GM23338 (cell line): ENCODE measurements around the gene GPR22.

Source experiments
- CREB1 ChIP-seq: fragments of 250-450 bp; sonication (Bioruptor Pico); IDR thresholded peaks from 2 replicates; pipeline ENCODE4 v1.5.0; 2020; ENCODE audit warnings: low read depth, mild to moderate bottlenecking, moderate library complexity
- CTCF ChIP-seq, 2 experiments: fragments of 200-600 bp in 1 of 2; sonication (generic) in 1 of 2; conservative IDR thresholded peaks; 2 replicates each; pipeline versions ENCODE4 v1.5.1 to v1.6.1; 2016 to 2017; ENCODE audit warnings: antibody characterized with exemption in 2 of 2, low read depth in 2 of 2, mild to moderate bottlenecking in 2 of 2, moderate library complexity in 1 of 2
- EZH2 ChIP-seq: fragments of 200-600 bp; sonication (generic); IDR thresholded peaks from one replicate; pipeline ENCODE4 v1.8.0; 2017; ENCODE audit warnings: antibody characterized with exemption, mild to moderate bottlenecking, low read depth; ENCODE audit not compliant: unreplicated experiment
- EZH2phosphoT487 ChIP-seq: fragments of 200-600 bp; sonication (generic); IDR thresholded peaks from one replicate; pipeline ENCODE4 v1.8.1; 2018; ENCODE audit warnings: antibody characterized with exemption; ENCODE audit not compliant: unreplicated experiment
- JUNB ChIP-seq: IDR thresholded peaks from one replicate; pipeline ENCODE4 v1.6.1; 2016; ENCODE audit warnings: antibody characterized with exemption; ENCODE audit not compliant: unreplicated experiment
- NANOG ChIP-seq: IDR thresholded peaks from 2 replicates; pipeline ENCODE4 v1.6.1; 2016; ENCODE audit warnings: antibody characterized with exemption, borderline replicate concordance
- POLR2AphosphoS5 ChIP-seq: IDR thresholded peaks from 2 replicates; pipeline ENCODE4 v1.6.1; 2016; ENCODE audit warnings: antibody characterized with exemption, low read depth
- STAT1 ChIP-seq: IDR thresholded peaks from one replicate; pipeline ENCODE4 v1.6.1; 2016; ENCODE audit warnings: antibody characterized with exemption; ENCODE audit not compliant: unreplicated experiment
- ZNF114 ChIP-seq: fragments of 250-450 bp; sonication (Bioruptor Pico); IDR thresholded peaks from 2 replicates; pipeline ENCODE4 v1.5.0; 2020; ENCODE audit warnings: mild to moderate bottlenecking, moderate library complexity
- ZNF331 ChIP-seq: fragments of 250-450 bp; sonication (Bioruptor Pico); IDR thresholded peaks from 2 replicates; pipeline ENCODE4 v1.5.0; 2020; ENCODE audit warnings: low read depth, mild to moderate bottlenecking, moderate library complexity
- ZNF462 ChIP-seq: fragments of 250-450 bp; sonication (Bioruptor Pico); IDR thresholded peaks from 2 replicates; pipeline ENCODE4 v1.5.0; 2020; ENCODE audit warnings: mild to moderate bottlenecking, moderate library complexity
- TF ChIP-seq, protein P1 (sequence below): IDR thresholded peaks from one replicate; pipeline ENCODE4 v1.6.1; 2018; ENCODE audit warnings: antibody characterized with exemption; ENCODE audit not compliant: unreplicated experiment
- TF ChIP-seq, protein P2 (sequence below): IDR thresholded peaks from 2 replicates; pipeline ENCODE4 v1.6.1; 2016; ENCODE audit warnings: antibody characterized with exemption

- TF ChIP-seq CTCF (conservative IDR thresholded peaks at IDR 0.05; ENCODE audit: low read depth in 2 of 2): no peak
- TF ChIP-seq, protein P1, sequence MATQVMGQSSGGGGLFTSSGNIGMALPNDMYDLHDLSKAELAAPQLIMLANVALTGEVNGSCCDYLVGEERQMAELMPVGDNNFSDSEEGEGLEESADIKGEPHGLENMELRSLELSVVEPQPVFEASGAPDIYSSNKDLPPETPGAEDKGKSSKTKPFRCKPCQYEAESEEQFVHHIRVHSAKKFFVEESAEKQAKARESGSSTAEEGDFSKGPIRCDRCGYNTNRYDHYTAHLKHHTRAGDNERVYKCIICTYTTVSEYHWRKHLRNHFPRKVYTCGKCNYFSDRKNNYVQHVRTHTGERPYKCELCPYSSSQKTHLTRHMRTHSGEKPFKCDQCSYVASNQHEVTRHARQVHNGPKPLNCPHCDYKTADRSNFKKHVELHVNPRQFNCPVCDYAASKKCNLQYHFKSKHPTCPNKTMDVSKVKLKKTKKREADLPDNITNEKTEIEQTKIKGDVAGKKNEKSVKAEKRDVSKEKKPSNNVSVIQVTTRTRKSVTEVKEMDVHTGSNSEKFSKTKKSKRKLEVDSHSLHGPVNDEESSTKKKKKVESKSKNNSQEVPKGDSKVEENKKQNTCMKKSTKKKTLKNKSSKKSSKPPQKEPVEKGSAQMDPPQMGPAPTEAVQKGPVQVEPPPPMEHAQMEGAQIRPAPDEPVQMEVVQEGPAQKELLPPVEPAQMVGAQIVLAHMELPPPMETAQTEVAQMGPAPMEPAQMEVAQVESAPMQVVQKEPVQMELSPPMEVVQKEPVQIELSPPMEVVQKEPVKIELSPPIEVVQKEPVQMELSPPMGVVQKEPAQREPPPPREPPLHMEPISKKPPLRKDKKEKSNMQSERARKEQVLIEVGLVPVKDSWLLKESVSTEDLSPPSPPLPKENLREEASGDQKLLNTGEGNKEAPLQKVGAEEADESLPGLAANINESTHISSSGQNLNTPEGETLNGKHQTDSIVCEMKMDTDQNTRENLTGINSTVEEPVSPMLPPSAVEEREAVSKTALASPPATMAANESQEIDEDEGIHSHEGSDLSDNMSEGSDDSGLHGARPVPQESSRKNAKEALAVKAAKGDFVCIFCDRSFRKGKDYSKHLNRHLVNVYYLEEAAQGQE: no peak
- TF ChIP-seq POLR2AphosphoS5: no peak
- TF ChIP-seq EZH2: no peak
- TF ChIP-seq ZNF114 (CRISPR knock-in tag): no peak
- TF ChIP-seq JUNB: no peak
- no peak for TF ChIP-seq ZNF331 (CRISPR knock-in tag)
- TF ChIP-seq EZH2phosphoT487: no peak
- no peak for TF ChIP-seq NANOG
- TF ChIP-seq, protein P2, sequence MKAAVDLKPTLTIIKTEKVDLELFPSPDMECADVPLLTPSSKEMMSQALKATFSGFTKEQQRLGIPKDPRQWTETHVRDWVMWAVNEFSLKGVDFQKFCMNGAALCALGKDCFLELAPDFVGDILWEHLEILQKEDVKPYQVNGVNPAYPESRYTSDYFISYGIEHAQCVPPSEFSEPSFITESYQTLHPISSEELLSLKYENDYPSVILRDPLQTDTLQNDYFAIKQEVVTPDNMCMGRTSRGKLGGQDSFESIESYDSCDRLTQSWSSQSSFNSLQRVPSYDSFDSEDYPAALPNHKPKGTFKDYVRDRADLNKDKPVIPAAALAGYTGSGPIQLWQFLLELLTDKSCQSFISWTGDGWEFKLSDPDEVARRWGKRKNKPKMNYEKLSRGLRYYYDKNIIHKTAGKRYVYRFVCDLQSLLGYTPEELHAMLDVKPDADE: no peak
- no peak for TF ChIP-seq CREB1
- no peak for TF ChIP-seq ZNF462 (CRISPR knock-in tag)
- TF ChIP-seq STAT1: no peak
These were observed 27.2 kb upstream of the GPR22 start for GRCh38 chr7:107442678-107443077.
